ENCODE data around the gene MT4.

The MT4 gene

DNA sequence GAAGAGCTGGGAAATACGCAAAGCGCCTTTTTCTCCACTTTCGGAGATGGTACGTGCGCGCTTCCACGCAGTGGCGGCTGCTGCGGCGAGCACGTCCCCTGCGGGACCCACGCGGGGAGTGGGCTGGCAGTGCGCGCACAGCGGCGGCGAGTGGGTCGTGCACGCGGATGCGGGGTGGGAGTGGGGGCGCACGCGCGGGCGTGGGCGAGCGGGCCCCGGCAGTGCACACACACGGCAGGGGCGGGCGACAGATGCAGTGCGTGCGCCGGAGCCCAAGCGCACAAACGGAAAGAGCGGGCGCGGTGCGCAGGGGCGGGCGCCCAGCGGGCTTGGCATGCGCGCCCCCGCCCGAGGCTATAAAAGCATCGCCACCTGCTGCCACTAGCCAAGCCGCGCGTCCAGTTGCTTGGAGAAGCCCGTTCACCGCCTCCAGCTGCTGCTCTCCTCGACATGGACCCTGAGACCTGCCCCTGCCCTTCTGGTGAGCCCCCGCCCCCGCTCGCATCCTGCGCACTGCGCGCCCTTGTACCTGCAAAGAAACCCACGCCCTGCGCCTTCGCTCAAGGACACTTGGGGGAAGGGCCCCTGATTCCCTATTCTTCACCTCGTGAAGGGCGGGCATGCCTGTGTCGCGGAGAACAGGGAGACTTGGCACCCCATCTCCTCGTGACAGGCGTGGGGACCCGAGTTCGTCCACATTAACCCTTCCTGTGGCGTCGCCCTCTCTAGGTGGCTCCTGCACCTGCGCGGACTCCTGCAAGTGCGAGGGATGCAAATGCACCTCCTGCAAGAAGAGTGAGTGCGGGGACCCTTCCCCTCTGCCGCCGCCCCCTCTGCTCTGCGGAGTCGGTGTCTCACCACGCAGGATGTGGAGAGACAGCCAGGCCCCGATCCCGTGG is 24.5 kb downstream of the MT4 start, which contains the start of gene MT3:
MT3 (plus strand) TSS at position 388 of the 899 bp plus-strand sequence; CDS start at position 451, 63 bp downstream.
- TF ChIP-seq CTCF (conservative IDR thresholded peaks at IDR 0.05; ENCODE audit: low read depth, low read length) = no peak
- H3K4me3 ChIP-seq (ENCODE audit: low read depth, low read length) = peak within 1 kb of the TSS; percentile 42
- DNase-seq (ENCODE audit: low read depth) = no peak

GRCh38 chr16:56591377-56592060 is 26.6 kb downstream of the MT4 start:
- H3K4me3 ChIP-seq (ENCODE audit: low read depth, low read length) = no peak overlapping the region
- peak; percentile 9 for TF ChIP-seq CTCF (conservative IDR thresholded peaks at IDR 0.05; ENCODE audit: low read depth, low read length)
- no peak for DNase-seq (ENCODE audit: low read depth)

DNA sequence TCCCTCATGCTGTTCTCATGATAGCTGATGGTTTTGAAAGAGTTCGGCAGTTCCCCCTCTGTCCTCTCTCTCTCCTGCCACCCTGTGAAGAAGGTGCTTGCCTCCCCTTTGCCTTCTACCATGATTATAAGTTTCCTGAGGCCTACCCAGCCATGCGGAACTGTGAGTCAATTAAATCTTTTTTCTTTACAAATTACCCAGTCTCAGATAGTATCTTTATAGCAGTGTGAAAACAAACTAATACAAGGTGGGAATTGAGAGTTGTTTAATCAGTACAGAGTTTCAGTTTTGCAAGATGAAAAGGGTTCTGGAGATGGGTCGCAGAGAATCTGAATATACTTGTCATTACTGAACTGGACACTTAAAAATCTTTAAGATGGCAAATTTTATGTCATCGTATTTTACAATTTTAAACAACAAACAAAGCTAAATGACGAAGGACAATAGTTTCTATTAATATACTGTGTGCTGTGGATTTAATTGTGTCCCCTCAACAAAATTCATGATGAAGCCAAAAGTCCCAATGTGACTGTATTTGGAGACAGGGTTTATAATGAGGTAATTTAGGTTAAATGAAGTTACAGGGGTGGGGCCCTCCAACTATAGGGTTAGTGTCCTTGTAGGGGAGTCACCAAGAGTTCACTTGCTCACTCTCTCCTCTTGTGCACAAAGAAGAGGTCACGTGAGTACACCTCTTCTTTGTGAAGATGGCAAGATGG is 28.9 kb downstream of the MT4 start:
- DNase-seq (ENCODE audit: low read depth) = no peak
- TF ChIP-seq CTCF (conservative IDR thresholded peaks at IDR 0.05; ENCODE audit: low read depth, low read length) = no peak
- no peak overlapping the region for H3K4me3 ChIP-seq (ENCODE audit: low read depth, low read length)

DNA sequence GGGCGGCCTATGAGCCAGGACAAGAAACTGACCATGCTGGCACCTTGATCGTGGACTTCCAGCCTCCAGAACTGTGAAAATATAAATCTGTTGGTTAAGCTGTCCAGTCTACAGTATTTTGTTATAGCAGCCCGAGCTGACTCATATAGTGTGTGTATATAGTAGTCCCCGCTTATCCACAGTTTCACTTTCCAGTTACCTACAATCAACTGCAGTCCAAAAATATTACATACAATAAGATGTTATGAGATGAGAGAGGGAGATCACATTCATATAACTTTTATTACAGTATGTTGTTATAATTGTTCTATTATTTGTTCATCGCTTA is 29.4 kb downstream of the MT4 start:
- TF ChIP-seq CTCF (conservative IDR thresholded peaks at IDR 0.05; ENCODE audit: low read depth, low read length) = no peak
- no peak for DNase-seq (ENCODE audit: low read depth)
- H3K4me3 ChIP-seq (ENCODE audit: low read depth, low read length) = no peak overlapping the region

GRCh38 chr16:56600398-56600999 is 35.6 kb downstream of the MT4 start:
- peak; percentile 83 for TF ChIP-seq CTCF (conservative IDR thresholded peaks at IDR 0.05; ENCODE audit: low read depth, low read length)
- peak; percentile 79 for DNase-seq (ENCODE audit: low read depth)
- H3K4me3 ChIP-seq (ENCODE audit: low read depth, low read length) = no peak overlapping the region

DNA sequence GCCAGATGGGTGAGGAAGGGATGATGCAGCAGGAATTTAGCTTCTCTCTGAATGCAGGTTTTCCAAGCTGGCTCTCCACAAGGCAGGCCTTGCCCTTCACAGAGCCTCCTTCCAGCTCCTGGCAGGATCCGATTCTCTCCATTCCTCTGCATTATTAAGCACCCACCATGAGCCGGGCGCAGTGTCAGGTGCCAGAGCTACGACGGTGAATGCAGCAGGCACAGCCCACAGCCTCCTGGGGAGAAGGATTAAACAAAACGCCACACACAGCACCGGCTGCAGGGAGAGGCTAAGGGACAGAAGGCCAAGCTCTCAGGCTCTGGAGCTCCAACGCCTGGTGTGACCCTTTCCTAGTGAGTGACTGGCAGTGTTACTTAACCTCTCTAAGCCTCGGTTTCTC is 36.5 kb downstream of the MT4 start:
- H3K4me3 ChIP-seq (ENCODE audit: low read depth, low read length) = no peak overlapping the region
- no peak for DNase-seq (ENCODE audit: low read depth)
- no peak for TF ChIP-seq CTCF (conservative IDR thresholded peaks at IDR 0.05; ENCODE audit: low read depth, low read length)

All from choroid plexus epithelial cell (primary cell).